PC-9 (cell line): ENCODE measurements around the gene CYP2A13. TPM values are rescaled to one million over a fixed set of nuclear protein-coding genes. Genes with fewer than 3 reads are reported as not detected.
"Not testable (repeated sequence)": the region's sequence is repeated elsewhere in the genome, so short reads cannot be mapped to it uniquely, and the experiment has no call there.

Source experiments
- BruUV-seq: library from RNA; stranded (reverse); fragments of 400-500 nt; replicated peaks from 2 replicates; lab custom pipeline; 2021; lab: Mats Ljungman, UMichigan
- CTCF ChIA-PET: fragments of 300-600 bp; sonication (Branson Sonifier 250); formaldehyde crosslinking; loops from one replicate; lab custom pipeline; 2022; ENCODE audit warnings: antibody characterized with exemption; lab: Charles Lee
- POLR2A ChIA-PET: fragments of 300-600 bp; sonication (Branson Sonifier 250); formaldehyde crosslinking; loops from one replicate; lab custom pipeline; 2022; ENCODE audit warnings: antibody characterized with exemption; ENCODE audit not compliant: unreplicated experiment; lab: Charles Lee
- DNase-seq, 2 experiments: peaks; one replicate each; pipeline versions ENCODE4 v3.0.0 to v3.0.0-alpha.2; 2015 to 2022; ENCODE audit warnings: mixed read lengths in 1 of 2
- H2AFZ ChIP-seq: fragments of 200-600 bp; sonication (generic); 2 replicates; pipeline ENCODE4 v1.8.1; 2017; ENCODE audit warnings: antibody characterized with exemption
- H3F3A ChIP-seq: fragments of 200-600 bp; sonication (generic); 2 replicates; pipeline ENCODE4 v1.8.1; 2017; ENCODE audit warnings: antibody characterized with exemption, mild to moderate bottlenecking, low read depth; ENCODE audit not compliant: insufficient read depth
- H3K27ac ChIP-seq: fragments of 200-600 bp; sonication (generic); 2 replicates; pipeline ENCODE4 v1.6.1; 2016; ENCODE audit warnings: mixed run types
- H3K27me3 ChIP-seq: fragments of 200-600 bp; sonication (generic); 2 replicates; pipeline ENCODE4 v1.6.1; 2016; ENCODE audit warnings: low read depth, mixed run types; ENCODE audit not compliant: insufficient read depth
- H3K36me3 ChIP-seq: fragments of 200-600 bp; sonication (generic); 2 replicates; pipeline ENCODE4 v1.6.1; 2016; ENCODE audit warnings: low read depth, mixed run types
- H3K4me1 ChIP-seq: fragments of 200-600 bp; sonication (generic); replicated peaks from 2 replicates; pipeline ENCODE4 v1.6.1; 2016; ENCODE audit warnings: mixed run types; ENCODE audit not compliant: insufficient read depth
- H3K4me2 ChIP-seq: fragments of 200-600 bp; sonication (generic); 2 replicates; pipeline ENCODE4 v1.6.1; 2017; ENCODE audit warnings: mixed run types
- H3K4me3 ChIP-seq: fragments of 200-600 bp; sonication (generic); 2 replicates; pipeline ENCODE4 v1.6.1; 2016; ENCODE audit warnings: mixed run types
- H3K79me2 ChIP-seq: fragments of 200-600 bp; sonication (generic); 2 replicates; pipeline ENCODE4 v1.6.1; 2017; ENCODE audit warnings: low read depth, mixed run types
- H3K9me2 ChIP-seq: fragments of 200-600 bp; sonication (generic); 2 replicates; pipeline ENCODE4 v1.8.1; 2017; ENCODE audit warnings: mild to moderate bottlenecking; ENCODE audit not compliant: insufficient read depth
- H3K9me3 ChIP-seq: fragments of 200-600 bp; sonication (generic); 2 replicates; pipeline ENCODE4 v1.8.1; 2016; ENCODE audit warnings: low read depth; ENCODE audit not compliant: insufficient read depth
- H4K20me1 ChIP-seq: fragments of 200-600 bp; sonication (generic); 2 replicates; pipeline ENCODE4 v1.8.1; 2017; ENCODE audit not compliant: insufficient read depth
- EZH2 ChIP-seq: fragments of 200-600 bp; sonication (generic); IDR thresholded peaks from 2 replicates; pipeline ENCODE4 v1.8.0; 2017; ENCODE audit warnings: antibody characterized with exemption, low read depth
- intact Hi-C: fragments of 100-400 bp; cut with micrococcal nuclease; formaldehyde crosslinking; loops from one replicate; pipeline ENCODE4 v1.10.0; 2022; ENCODE audit not compliant: unreplicated experiment
- total RNA-seq: library from RNA; stranded (reverse); gene quantifications from 2 replicates; pipeline ENCODE4 v1.2.3, GENCODE V29; 2021
- TF ChIP-seq, protein P1 (sequence below): fragments of 200-600 bp; sonication (generic); conservative IDR thresholded peaks from 2 replicates; pipeline ENCODE4 v1.6.1; 2017; ENCODE audit warnings: mixed run types, antibody characterized with exemption, mild to moderate bottlenecking, moderate library complexity

CYP2A13 gene
- total RNA-seq, 1 experiment from 2014 or later: not detected

DNA sequence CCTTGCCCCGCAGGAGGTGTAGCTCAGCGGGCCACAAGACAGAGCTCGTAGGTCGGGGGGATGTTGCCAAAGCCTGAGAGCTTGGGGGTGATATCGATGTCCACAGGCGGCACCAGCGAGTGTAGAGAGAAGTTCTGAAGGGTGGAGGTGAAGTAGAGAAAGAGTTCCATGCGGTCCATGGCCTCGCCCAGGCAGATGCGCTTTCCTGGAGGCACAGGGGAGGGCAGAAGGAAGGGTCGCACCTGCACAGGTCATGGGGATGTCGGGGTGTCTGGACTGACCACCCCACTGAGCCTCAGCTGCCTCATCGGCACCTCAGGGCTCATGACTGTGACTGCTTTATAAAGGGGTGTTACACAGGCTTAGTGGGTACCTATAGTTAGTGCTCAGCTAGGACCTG is 37.8 kb upstream of the CYP2A13 start:
- Histone ChIP-seq H3F3A (no peaks in the 10 kb centered on the region; the same call in 1 of the 2 replicates), H3K4me1 (no peaks in the 10 kb centered on the region), H3K36me3 (no peaks in the 10 kb centered on the region), H3K79me2 (no peaks in the 10 kb centered on the region), H3K4me3 (no peak overlapping the region), H3K4me2 (no peak overlapping the region), H3K9me3 (no peaks in the 10 kb centered on the region), H2AFZ (no peak overlapping the region), H3K27ac (no peak overlapping the region), H3K27me3 (peaks cover 25% of the 10 kb centered on the region), H3K9me2 (no peaks in the 10 kb centered on the region), H4K20me1 (no peaks in the 10 kb centered on the region)
- intact Hi-C loops: no loop called here
- ChIA-PET POLR2A (no interaction called here), CTCF (no interaction called here)
- no peak for TF ChIP-seq EZH2
- TF ChIP-seq, protein P1, sequence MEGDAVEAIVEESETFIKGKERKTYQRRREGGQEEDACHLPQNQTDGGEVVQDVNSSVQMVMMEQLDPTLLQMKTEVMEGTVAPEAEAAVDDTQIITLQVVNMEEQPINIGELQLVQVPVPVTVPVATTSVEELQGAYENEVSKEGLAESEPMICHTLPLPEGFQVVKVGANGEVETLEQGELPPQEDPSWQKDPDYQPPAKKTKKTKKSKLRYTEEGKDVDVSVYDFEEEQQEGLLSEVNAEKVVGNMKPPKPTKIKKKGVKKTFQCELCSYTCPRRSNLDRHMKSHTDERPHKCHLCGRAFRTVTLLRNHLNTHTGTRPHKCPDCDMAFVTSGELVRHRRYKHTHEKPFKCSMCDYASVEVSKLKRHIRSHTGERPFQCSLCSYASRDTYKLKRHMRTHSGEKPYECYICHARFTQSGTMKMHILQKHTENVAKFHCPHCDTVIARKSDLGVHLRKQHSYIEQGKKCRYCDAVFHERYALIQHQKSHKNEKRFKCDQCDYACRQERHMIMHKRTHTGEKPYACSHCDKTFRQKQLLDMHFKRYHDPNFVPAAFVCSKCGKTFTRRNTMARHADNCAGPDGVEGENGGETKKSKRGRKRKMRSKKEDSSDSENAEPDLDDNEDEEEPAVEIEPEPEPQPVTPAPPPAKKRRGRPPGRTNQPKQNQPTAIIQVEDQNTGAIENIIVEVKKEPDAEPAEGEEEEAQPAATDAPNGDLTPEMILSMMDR: no peak
- no peak for DNase-seq
- BruUV-seq: no TSS peak

DNA sequence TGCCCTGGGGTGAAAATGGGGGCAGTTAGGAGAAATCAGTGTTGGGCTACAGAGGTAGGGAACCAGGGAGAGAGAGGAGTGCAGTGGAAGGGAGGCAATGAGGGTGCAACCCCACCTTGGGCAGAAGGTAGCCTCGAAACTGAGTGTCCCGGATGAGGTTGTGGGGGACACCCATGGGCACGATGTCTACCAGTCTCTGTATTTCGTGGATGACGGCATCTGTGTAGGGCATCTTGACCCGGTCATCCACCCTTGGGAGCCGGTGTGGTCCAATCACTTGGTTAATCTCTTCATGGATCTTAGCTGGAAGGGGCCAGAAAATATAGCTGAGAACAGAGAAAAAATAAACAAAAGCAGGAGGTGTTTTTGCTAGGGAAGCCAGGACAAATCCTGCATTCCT is 36.1 kb upstream of the CYP2A13 start:
- H2AFZ ChIP-seq, H3K4me1 ChIP-seq, CTCF ChIA-PET, H3K4me2 ChIP-seq, H3K79me2 ChIP-seq, H4K20me1 ChIP-seq, H3K36me3 ChIP-seq, BruUV-seq, H3K27ac ChIP-seq, H3K9me2 ChIP-seq, H3K9me3 ChIP-seq, DNase-seq, POLR2A ChIA-PET, H3K4me3 ChIP-seq, intact Hi-C loops, H3F3A ChIP-seq: not testable (repeated sequence)
- peaks cover 25% of the 10 kb centered on the region for H3K27me3 ChIP-seq

DNA sequence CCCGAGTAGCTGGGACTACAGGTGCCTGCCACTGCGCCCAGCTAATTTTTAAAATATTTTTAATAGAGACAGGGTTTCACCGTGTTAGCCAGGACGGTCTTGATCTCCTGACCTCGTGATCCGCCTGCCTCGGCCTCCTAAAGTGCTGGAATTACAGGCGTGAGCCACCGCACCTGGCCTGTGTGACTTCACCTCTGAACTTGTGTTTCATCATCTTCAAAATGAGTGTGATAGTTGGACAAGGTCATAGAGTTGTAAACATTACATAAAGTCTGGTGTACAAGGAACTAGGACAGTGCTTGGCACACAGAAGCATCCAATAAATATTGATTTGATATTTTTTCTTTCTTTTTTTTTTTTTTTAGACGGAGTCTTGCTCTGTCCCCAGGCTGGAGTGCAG is 34.9 kb upstream of the CYP2A13 start:
- CTCF ChIA-PET, DNase-seq: not testable (repeated sequence)

DNA sequence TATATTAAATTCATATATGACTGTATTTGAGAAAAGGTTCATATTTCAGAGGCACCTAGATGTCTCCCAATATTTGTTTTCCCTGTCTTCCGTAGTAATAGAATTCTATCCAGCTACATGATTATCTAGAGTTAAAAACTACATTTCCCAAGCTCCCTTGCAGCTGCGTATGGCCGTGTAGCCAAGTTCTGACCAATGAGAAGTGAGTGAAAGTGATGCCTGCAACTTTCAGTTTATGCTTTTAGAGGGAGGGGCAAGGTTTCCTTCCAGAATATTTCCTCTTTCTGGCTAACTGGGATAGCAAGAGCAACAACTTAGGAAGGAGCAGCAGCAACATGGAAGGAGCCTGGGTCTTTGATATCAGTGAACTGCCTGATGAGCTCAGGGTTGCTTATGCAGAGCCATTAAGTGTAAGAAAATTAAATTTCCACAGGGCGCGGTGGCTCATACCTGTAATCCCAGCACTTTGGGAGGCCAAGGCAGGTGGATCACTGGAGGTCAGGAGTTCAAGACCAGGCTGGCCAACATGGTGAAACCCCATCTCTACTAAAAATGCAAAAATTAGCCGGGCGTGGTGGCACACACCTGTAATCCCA is 23.2 kb upstream of the CYP2A13 start:
- DNase-seq: peak in 1 of 2 experiments; percentile 34
- POLR2A ChIA-PET: interaction anchor here (0.6 kb wide), 3 partner anchors 9 to 921 kb away, joined by 3 to 4 read pairs (median 3); no protein-coding TSS in a partner anchor

More for the DNA sequence above, 34.9 kb upstream of the CYP2A13 start:
- H3K9me3 ChIP-seq, intact Hi-C loops, H3K9me2 ChIP-seq, H3F3A ChIP-seq, H3K36me3 ChIP-seq, H4K20me1 ChIP-seq, H3K4me1 ChIP-seq, H3K4me2 ChIP-seq, BruUV-seq, H3K4me3 ChIP-seq, H3K27ac ChIP-seq, H2AFZ ChIP-seq, H3K79me2 ChIP-seq: not testable (repeated sequence)
- peaks cover 22% of the 10 kb centered on the region for H3K27me3 ChIP-seq
- POLR2A ChIA-PET: interaction anchor here (0.6 kb wide), 1 partner anchor 16 kb away, joined by 3 read pairs; no protein-coding TSS in a partner anchor

More for the DNA sequence above, 23.2 kb upstream of the CYP2A13 start:
- peak overlapping the region; percentile 30; the same call in 1 of the 2 replicates for H3K4me2 ChIP-seq
- CTCF ChIA-PET: no interaction called here
- no TSS peak for BruUV-seq
- no peaks in the 10 kb centered on the region for H3K36me3 ChIP-seq
- H3K4me1 ChIP-seq: no peaks in the 10 kb centered on the region
- H3K9me3 ChIP-seq: no peaks in the 10 kb centered on the region
- no peak overlapping the region for H3K4me3 ChIP-seq
- H4K20me1 ChIP-seq: no peaks in the 10 kb centered on the region
- H2AFZ ChIP-seq: no peak overlapping the region
- no peaks in the 10 kb centered on the region for H3F3A ChIP-seq
- H3K27me3 ChIP-seq: no peaks in the 10 kb centered on the region
- intact Hi-C loops: no loop called here
- H3K9me2 ChIP-seq: no peaks in the 10 kb centered on the region; the same call in 1 of the 2 replicates
- TF ChIP-seq EZH2: no peak
- no peak overlapping the region for H3K27ac ChIP-seq
- H3K79me2 ChIP-seq: no peaks in the 10 kb centered on the region
